HepG2 (cell line): ENCODE data around the gene ELOVL6. TPM values are rescaled to one million over a fixed set of nuclear protein-coding genes. Genes with fewer than 3 reads are reported as not detected.

Source experiments
- ATAC-seq: fragments of 200-7000 bp; cut with Tn5 transposase; 3 replicates; pipeline ENCODE4 v1.9.1; 2020; ENCODE audit warnings: mild to moderate bottlenecking, moderate library complexity
- BruUV-seq: library from RNA; stranded (reverse); fragments of 400-500 nt; replicated peaks from 2 replicates; lab custom pipeline; 2021; lab: Mats Ljungman, UMichigan
- CTCF ChIA-PET: fragments of 300-600 bp; formaldehyde crosslinking; extraction: SDS; loops from one replicate; lab custom pipeline; 2021; ENCODE audit warnings: low total read pairs, inconsistent platforms, low intra/inter-chr PET ratio; lab: Yijun Ruan, JAX
- POLR2A ChIA-PET: fragments of 350-600 bp; sonication (Branson Sonifier 250); formaldehyde crosslinking; loops from one replicate; lab custom pipeline; 2020; ENCODE audit warnings: antibody characterized with exemption, inconsistent platforms; lab: Yijun Ruan, JAX
- DNase-seq: peaks from one replicate; pipeline ENCODE4 v3.0.0-alpha.2; 2015; ENCODE audit warnings: low spot score
- FAIRE-seq: peaks from 3 replicates; lab custom pipeline; 2011; peaks lifted over from hg19 to GRCh38; lab: Jason Lieb, UNC
- H2AFZ ChIP-seq: one replicate; pipeline ENCODE4 v1.6.1; 2011; ENCODE audit warnings: low read length, inconsistent platforms
- H3K27ac ChIP-seq: fragments of 300-600 bp; 3 replicates; pipeline ENCODE4 v1.8.0; 2011; ENCODE audit warnings: mixed run types, mild to moderate bottlenecking, mixed read lengths, low read length, inconsistent platforms; ENCODE audit not compliant: insufficient read depth; ENCODE audit errors: extremely low read length
- H3K27me3 ChIP-seq, 2 experiments: fragments of 200-600 bp in 1 of 2; 2 replicates in 1 of 2; 3 replicates in 1 of 2; pipeline versions ENCODE4 v1.6.0 to v1.8.0; 2011; ENCODE audit warnings: low read length in 2 of 2, mild to moderate bottlenecking in 2 of 2, moderate library complexity in 2 of 2, inconsistent platforms in 1 of 2; ENCODE audit not compliant: insufficient read depth in 2 of 2, control insufficient read depth in 1 of 2
- H3K36me3 ChIP-seq, 2 experiments: fragments of 200-600 bp in 1 of 2; replicated peaks in 1 of 2; 2 replicates in 1 of 2; 3 replicates in 1 of 2; pipeline versions ENCODE4 v1.5.1 to v1.8.0; 2011; ENCODE audit warnings: low read length in 2 of 2, inconsistent platforms in 1 of 2; ENCODE audit not compliant: insufficient read depth in 2 of 2, control insufficient read depth in 1 of 2
- H3K4me1 ChIP-seq: 2 replicates; pipeline ENCODE4 v1.5.1; 2012; ENCODE audit warnings: low read length, inconsistent platforms; ENCODE audit not compliant: insufficient read depth
- H3K4me2 ChIP-seq: 2 replicates; pipeline ENCODE4 v1.6.0; 2011; ENCODE audit warnings: low read depth, low read length, inconsistent platforms
- H3K4me3 ChIP-seq, 3 experiments: fragments of 200-600 bp in 1 of 3; sonication (generic), shearing (Covaris generic) in 1 of 3; replicated peaks in 1 of 3; 2 replicates each; pipeline ENCODE4 v1.5.1; 2011 to 2016; ENCODE audit warnings: low read length in 3 of 3, inconsistent platforms in 2 of 3, low read depth in 2 of 3, mild to moderate bottlenecking in 2 of 3, control low read depth in 1 of 3, mixed read lengths in 1 of 3; ENCODE audit not compliant: insufficient read depth in 1 of 3
- H3K79me2 ChIP-seq: one replicate; pipeline ENCODE4 v1.6.1; 2011; ENCODE audit warnings: low read length, inconsistent platforms; ENCODE audit not compliant: insufficient read depth
- H3K9ac ChIP-seq: 2 replicates; pipeline ENCODE4 v1.6.0; 2011; ENCODE audit warnings: mild to moderate bottlenecking, low read depth, low read length, inconsistent platforms; ENCODE audit not compliant: insufficient read depth
- H3K9me3 ChIP-seq: 2 replicates; pipeline ENCODE4 v1.5.1; 2012; ENCODE audit warnings: mild to moderate bottlenecking, low read length
- H4K20me1 ChIP-seq: 2 replicates; pipeline ENCODE4 v1.6.0; 2011; ENCODE audit warnings: inconsistent platforms, mild to moderate bottlenecking, low read length, moderate library complexity; ENCODE audit not compliant: insufficient read depth
- EHMT2 ChIP-seq: fragments of 200-600 bp; sonication (generic); IDR thresholded peaks from 2 replicates; pipeline ENCODE4 v1.7.0; 2017; ENCODE audit warnings: antibody characterized with exemption, low read depth, low read length, borderline replicate concordance
- EP300 ChIP-seq, 3 experiments: sonication (generic) in 1 of 3; formaldehyde crosslinking in 1 of 3; IDR thresholded peaks; 2 replicates each; pipeline versions ENCODE4 v1.5.1 to v1.6.1; 2011 to 2020; ENCODE audit warnings: low read depth in 2 of 3, low read length in 2 of 3, borderline replicate concordance in 1 of 3, improper control_type of control experiment in 1 of 3, mild to moderate bottlenecking in 1 of 3, missing genetic modification reagents in 1 of 3, moderate library complexity in 1 of 3
- IKZF1 ChIP-seq: fragments of 450-650 bp; IDR thresholded peaks from 2 replicates; pipeline ENCODE4 v1.7.1; 2016
- NFATC3 ChIP-seq: sonication (generic); formaldehyde crosslinking; IDR thresholded peaks from 2 replicates; pipeline ENCODE4 v1.5.1; 2020; ENCODE audit warnings: mild to moderate bottlenecking, missing genetic modification reagents
- PLRG1 ChIP-seq: fragments of 450-650 bp; conservative IDR thresholded peaks from 2 replicates; pipeline ENCODE4 v1.6.1; 2016
- SATB2 ChIP-seq: sonication (generic); formaldehyde crosslinking; IDR thresholded peaks from 2 replicates; pipeline ENCODE4 v1.5.0; 2020; ENCODE audit warnings: missing genetic modification reagents
- SIN3A ChIP-seq: IDR thresholded peaks from 2 replicates; pipeline ENCODE4 v1.6.1; 2011; ENCODE audit warnings: low read depth, mild to moderate bottlenecking, control low read depth, low read length, borderline replicate concordance
- ZBTB38 ChIP-seq: sonication (generic); formaldehyde crosslinking; IDR thresholded peaks from 2 replicates; pipeline ENCODE4 v1.5.1; 2020; ENCODE audit warnings: mild to moderate bottlenecking, missing genetic modification reagents
- ZFY ChIP-seq: sonication (generic); formaldehyde crosslinking; IDR thresholded peaks from 2 replicates; pipeline ENCODE4 v1.4.0; 2020; ENCODE audit warnings: missing genetic modification reagents
- ZMAT3 ChIP-seq: sonication (generic); formaldehyde crosslinking; conservative IDR thresholded peaks from 2 replicates; pipeline ENCODE4 v1.7.0; 2021; ENCODE audit warnings: missing genetic modification reagents
- ZNF17 ChIP-seq: sonication (generic); formaldehyde crosslinking; IDR thresholded peaks from 2 replicates; pipeline ENCODE4 v1.5.0; 2020; ENCODE audit warnings: mild to moderate bottlenecking, missing genetic modification reagents
- ZNF230 ChIP-seq: sonication (generic); formaldehyde crosslinking; IDR thresholded peaks from 2 replicates; pipeline ENCODE4 v1.4.0; 2020; ENCODE audit warnings: mild to moderate bottlenecking, missing genetic modification reagents
- ZNF253 ChIP-seq: sonication (generic); formaldehyde crosslinking; IDR thresholded peaks from 2 replicates; pipeline ENCODE4 v1.8.0; 2022; ENCODE audit warnings: mild to moderate bottlenecking, missing genetic modification reagents, borderline replicate concordance
- ZNF451 ChIP-seq: sonication (generic); formaldehyde crosslinking; IDR thresholded peaks from 2 replicates; pipeline ENCODE4 v1.5.0; 2020; ENCODE audit warnings: mild to moderate bottlenecking, missing genetic modification reagents
- whole genome bisulfite sequencing: methylation state at CpG from one replicate; pipeline ENCODE4 v1.1.6; 2017; ENCODE audit warnings: low lambda C conversion rate; 5-methylcytosine and 5-hydroxymethylcytosine counted together
- in situ Hi-C: cut with HindIII; loops from 2 replicates; pipeline ENCODE4 v1.10.0; 2017; ENCODE audit warnings: low pct_unique_long_range_greater_than_20kb; ENCODE audit not compliant: extremely low pct_ligation_motif_present
- intact Hi-C: fragments of 100-400 bp; cut with micrococcal nuclease; formaldehyde crosslinking; loops from one replicate; pipeline ENCODE4 v1.10.0; 2022; ENCODE audit not compliant: unreplicated experiment
- polyA plus RNA-seq, 8 experiments: library from polyadenylated mRNA; depleted of rRNA in 3 of 8; stranded (reverse) in 7 of 8; unstranded in 1 of 8; fragments of >200 nt; fragmentation: Illumina TruSeq in 4 of 8; extraction: Trizol in 4 of 8; gene quantifications; 2 replicates each; pipeline versions ENCODE4 v1.2.1 to v1.2.3, GENCODE V29; 2011 to 2016; ENCODE audit warnings: low read depth in 4 of 8, missing spikeins in 1 of 8, mixed read lengths in 1 of 8; ENCODE audit not compliant: insufficient read depth in 1 of 8
- total RNA-seq, 5 experiments: library from RNA; depleted of rRNA; stranded (reverse); fragments of >200 nt; fragmentation: Illumina TruSeq; extraction: Trizol; gene quantifications; 2 replicates each; pipeline ENCODE4 v1.2.3, GENCODE V29; 2016; ENCODE audit warnings: low read depth in 1 of 5
- TF ChIP-seq, protein P1 (sequence below): sonication (generic); formaldehyde crosslinking; IDR thresholded peaks from 2 replicates; pipeline ENCODE4 v1.4.0; 2020; ENCODE audit warnings: mild to moderate bottlenecking, missing genetic modification reagents
- TF ChIP-seq, protein P2 (sequence below): sonication (generic); formaldehyde crosslinking; conservative IDR thresholded peaks from 2 replicates; pipeline ENCODE4 v1.4.0; 2020; ENCODE audit warnings: mild to moderate bottlenecking, missing genetic modification reagents, moderate library complexity
- TF ChIP-seq, protein P3 (sequence below): sonication (generic); formaldehyde crosslinking; IDR thresholded peaks from 2 replicates; pipeline ENCODE4 v1.4.0; 2020; ENCODE audit warnings: missing genetic modification reagents

The ELOVL6 gene
- total and polyA plus RNA-seq, 2 of the 13 experiments (the other 11 are each of a cell fraction or from before 2014, with no cell fraction given), result 14.1 to 23.2 TPM

DNA sequence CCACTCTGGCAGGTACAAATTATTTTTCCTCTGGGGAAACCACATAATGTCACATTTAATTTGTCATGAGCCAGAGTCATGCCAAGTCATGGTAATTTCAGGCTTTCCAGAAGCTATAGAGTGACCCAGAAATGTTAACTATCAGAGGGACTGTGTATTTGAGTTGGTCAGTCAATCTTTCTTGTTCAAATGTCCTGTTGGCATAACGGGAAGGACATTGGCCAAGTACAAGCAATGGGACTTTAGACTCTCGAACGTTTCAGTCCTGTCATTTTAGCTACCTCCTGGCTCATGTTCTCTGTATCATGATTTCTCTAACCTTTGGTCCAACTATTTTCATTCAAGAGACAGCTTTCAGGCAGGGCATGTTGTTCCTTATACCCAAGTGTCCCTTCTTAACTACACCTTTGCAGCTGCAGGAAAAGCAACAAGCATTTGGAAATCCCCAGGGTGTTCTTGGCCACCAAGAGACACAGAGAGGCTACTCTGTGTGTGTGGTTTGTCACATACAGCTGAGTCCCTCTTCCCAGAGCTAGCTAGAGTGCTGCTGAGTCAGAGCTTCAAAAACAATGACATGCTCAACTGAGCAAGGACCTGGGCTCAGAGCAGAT lies 143.2 kb downstream of the ELOVL6 start:
- WGBS, result 24% methylated on average over 3 of the region's 3 CpGs
- ATAC-seq (peak; percentile 87), DNase-seq (peak; percentile 34), FAIRE-seq (no peak)
- Histone ChIP-seq H3K27me3 (no peaks in the 10 kb centered on the region), H3K27ac (peak overlapping the region; percentile 61), H3K4me2 (peak overlapping the region; percentile 11; the same call in 1 of the 2 replicates), H3K9ac (no peak overlapping the region), H4K20me1 (no peaks in the 10 kb centered on the region), H3K4me1 (peaks cover 16% of the 10 kb centered on the region), H2AFZ (no peak overlapping the region), H3K9me3 (no peaks in the 10 kb centered on the region), H3K36me3 (peaks cover 0 to 14% of the 10 kb centered on the region in 2 experiments; a peak in 3 of 5 replicates), H3K4me3 (no peak overlapping the region), H3K79me2 (no peaks in the 10 kb centered on the region)
- CTCF ChIA-PET, result no interaction called here
- intact Hi-C loops (no loop called here), in situ Hi-C loops (no loop called here)
- POLR2A ChIA-PET, result interaction anchor here (1.5 kb wide), 1 partner anchor 9 kb away, joined by 5 read pairs; no protein-coding TSS in a partner anchor
- BruUV-seq, result no TSS peak
- TF ChIP-seq SATB2 (CRISPR knock-in tag), result no peak
- TF ChIP-seq EP300 (IDR thresholded peaks at IDR 0.05; ENCODE audit: low read depth in 2 of 2, low read length in 2 of 2), result no peak; a peak in 1 of 4 replicates
- no peak for TF ChIP-seq EP300 (CRISPR knock-in tag; IDR thresholded peaks at IDR 0.05; ENCODE audit: borderline replicate concordance)
- no peak for TF ChIP-seq ZNF253 (CRISPR knock-in tag)
- TF ChIP-seq ZMAT3 (CRISPR knock-in tag), result no peak
- 0 out of 2 replicates have a peak, but pooled peaks have one; percentile 38 for TF ChIP-seq EHMT2
- no peak for TF ChIP-seq ZNF17 (CRISPR knock-in tag)
- TF ChIP-seq IKZF1, result no peak
- TF ChIP-seq, protein P1, sequence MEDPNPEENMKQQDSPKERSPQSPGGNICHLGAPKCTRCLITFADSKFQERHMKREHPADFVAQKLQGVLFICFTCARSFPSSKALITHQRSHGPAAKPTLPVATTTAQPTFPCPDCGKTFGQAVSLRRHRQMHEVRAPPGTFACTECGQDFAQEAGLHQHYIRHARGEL, result no peak
- TF ChIP-seq, protein P2, sequence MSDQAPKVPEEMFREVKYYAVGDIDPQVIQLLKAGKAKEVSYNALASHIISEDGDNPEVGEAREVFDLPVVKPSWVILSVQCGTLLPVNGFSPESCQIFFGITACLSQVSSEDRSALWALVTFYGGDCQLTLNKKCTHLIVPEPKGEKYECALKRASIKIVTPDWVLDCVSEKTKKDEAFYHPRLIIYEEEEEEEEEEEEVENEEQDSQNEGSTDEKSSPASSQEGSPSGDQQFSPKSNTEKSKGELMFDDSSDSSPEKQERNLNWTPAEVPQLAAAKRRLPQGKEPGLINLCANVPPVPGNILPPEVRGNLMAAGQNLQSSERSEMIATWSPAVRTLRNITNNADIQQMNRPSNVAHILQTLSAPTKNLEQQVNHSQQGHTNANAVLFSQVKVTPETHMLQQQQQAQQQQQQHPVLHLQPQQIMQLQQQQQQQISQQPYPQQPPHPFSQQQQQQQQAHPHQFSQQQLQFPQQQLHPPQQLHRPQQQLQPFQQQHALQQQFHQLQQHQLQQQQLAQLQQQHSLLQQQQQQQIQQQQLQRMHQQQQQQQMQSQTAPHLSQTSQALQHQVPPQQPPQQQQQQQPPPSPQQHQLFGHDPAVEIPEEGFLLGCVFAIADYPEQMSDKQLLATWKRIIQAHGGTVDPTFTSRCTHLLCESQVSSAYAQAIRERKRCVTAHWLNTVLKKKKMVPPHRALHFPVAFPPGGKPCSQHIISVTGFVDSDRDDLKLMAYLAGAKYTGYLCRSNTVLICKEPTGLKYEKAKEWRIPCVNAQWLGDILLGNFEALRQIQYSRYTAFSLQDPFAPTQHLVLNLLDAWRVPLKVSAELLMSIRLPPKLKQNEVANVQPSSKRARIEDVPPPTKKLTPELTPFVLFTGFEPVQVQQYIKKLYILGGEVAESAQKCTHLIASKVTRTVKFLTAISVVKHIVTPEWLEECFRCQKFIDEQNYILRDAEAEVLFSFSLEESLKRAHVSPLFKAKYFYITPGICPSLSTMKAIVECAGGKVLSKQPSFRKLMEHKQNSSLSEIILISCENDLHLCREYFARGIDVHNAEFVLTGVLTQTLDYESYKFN (CRISPR knock-in tag), result peak; percentile 23; the same call in 1 of the 2 replicates
- no peak for TF ChIP-seq NFATC3 (CRISPR knock-in tag)
- no peak for TF ChIP-seq ZNF230 (CRISPR knock-in tag)
- TF ChIP-seq SIN3A, result no peak
- TF ChIP-seq, protein P3, sequence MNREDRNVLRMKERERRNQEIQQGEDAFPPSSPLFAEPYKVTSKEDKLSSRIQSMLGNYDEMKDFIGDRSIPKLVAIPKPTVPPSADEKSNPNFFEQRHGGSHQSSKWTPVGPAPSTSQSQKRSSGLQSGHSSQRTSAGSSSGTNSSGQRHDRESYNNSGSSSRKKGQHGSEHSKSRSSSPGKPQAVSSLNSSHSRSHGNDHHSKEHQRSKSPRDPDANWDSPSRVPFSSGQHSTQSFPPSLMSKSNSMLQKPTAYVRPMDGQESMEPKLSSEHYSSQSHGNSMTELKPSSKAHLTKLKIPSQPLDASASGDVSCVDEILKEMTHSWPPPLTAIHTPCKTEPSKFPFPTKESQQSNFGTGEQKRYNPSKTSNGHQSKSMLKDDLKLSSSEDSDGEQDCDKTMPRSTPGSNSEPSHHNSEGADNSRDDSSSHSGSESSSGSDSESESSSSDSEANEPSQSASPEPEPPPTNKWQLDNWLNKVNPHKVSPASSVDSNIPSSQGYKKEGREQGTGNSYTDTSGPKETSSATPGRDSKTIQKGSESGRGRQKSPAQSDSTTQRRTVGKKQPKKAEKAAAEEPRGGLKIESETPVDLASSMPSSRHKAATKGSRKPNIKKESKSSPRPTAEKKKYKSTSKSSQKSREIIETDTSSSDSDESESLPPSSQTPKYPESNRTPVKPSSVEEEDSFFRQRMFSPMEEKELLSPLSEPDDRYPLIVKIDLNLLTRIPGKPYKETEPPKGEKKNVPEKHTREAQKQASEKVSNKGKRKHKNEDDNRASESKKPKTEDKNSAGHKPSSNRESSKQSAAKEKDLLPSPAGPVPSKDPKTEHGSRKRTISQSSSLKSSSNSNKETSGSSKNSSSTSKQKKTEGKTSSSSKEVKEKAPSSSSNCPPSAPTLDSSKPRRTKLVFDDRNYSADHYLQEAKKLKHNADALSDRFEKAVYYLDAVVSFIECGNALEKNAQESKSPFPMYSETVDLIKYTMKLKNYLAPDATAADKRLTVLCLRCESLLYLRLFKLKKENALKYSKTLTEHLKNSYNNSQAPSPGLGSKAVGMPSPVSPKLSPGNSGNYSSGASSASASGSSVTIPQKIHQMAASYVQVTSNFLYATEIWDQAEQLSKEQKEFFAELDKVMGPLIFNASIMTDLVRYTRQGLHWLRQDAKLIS (CRISPR knock-in tag), result no peak
- no peak for TF ChIP-seq ZFY
- no peak for TF ChIP-seq ZBTB38 (CRISPR knock-in tag)
- TF ChIP-seq ZNF451 (CRISPR knock-in tag), result no peak
- no peak for TF ChIP-seq PLRG1
